GM23248 (cell line): ENCODE measurements around the gene PPP2R5C. TPM values are rescaled to one million over a fixed set of nuclear protein-coding genes. Genes with fewer than 3 reads are reported as not detected.

Experiments used
- DNase-seq: peaks from one replicate; pipeline ENCODE4 v3.0.0-alpha.2; 2015
- H2AFZ ChIP-seq: fragments of 200-600 bp; sonication (generic); 2 replicates; pipeline ENCODE4 v1.6.1; 2016; ENCODE audit warnings: antibody characterized with exemption
- H3F3A ChIP-seq: fragments of 200-600 bp; sonication (generic); 2 replicates; pipeline ENCODE4 v1.6.1; 2016; ENCODE audit warnings: mild to moderate bottlenecking, antibody characterized with exemption, mixed run types; ENCODE audit not compliant: insufficient read depth
- H3K27ac ChIP-seq: fragments of 200-600 bp; sonication (generic); 2 replicates; pipeline ENCODE4 v1.5.1; 2016; ENCODE audit warnings: mild to moderate bottlenecking
- H3K27me3 ChIP-seq: fragments of 200-600 bp; sonication (generic); replicated peaks from 2 replicates; pipeline ENCODE4 v1.6.1; 2016; ENCODE audit warnings: mild to moderate bottlenecking; ENCODE audit not compliant: insufficient read depth
- H3K36me3 ChIP-seq: fragments of 200-600 bp; sonication (generic); 2 replicates; pipeline ENCODE4 v1.6.1; 2016; ENCODE audit warnings: low read depth, mild to moderate bottlenecking
- H3K4me1 ChIP-seq: fragments of 200-600 bp; sonication (generic); 2 replicates; pipeline ENCODE4 v1.6.1; 2016; ENCODE audit warnings: mild to moderate bottlenecking; ENCODE audit not compliant: insufficient read depth
- H3K4me2 ChIP-seq: fragments of 200-600 bp; sonication (generic); one replicate; pipeline ENCODE4 v1.6.1; 2016; ENCODE audit warnings: mild to moderate bottlenecking; ENCODE audit not compliant: unreplicated experiment
- H3K4me3 ChIP-seq: fragments of 200-600 bp; sonication (generic); 2 replicates; pipeline ENCODE4 v1.5.1; 2016; ENCODE audit warnings: mild to moderate bottlenecking
- H3K79me2 ChIP-seq: fragments of 200-600 bp; sonication (generic); 2 replicates; pipeline ENCODE4 v1.6.1; 2016; ENCODE audit warnings: mild to moderate bottlenecking; ENCODE audit not compliant: insufficient read depth
- H3K9ac ChIP-seq: fragments of 200-600 bp; sonication (generic); 2 replicates; pipeline ENCODE4 v1.6.1; 2016; ENCODE audit warnings: mild to moderate bottlenecking
- H3K9me2 ChIP-seq: fragments of 200-600 bp; sonication (generic); 2 replicates; pipeline ENCODE4 v1.6.1; 2016; ENCODE audit warnings: mixed run types, mild to moderate bottlenecking, moderate library complexity; ENCODE audit not compliant: insufficient read depth
- H3K9me3 ChIP-seq: fragments of 200-600 bp; sonication (generic); one replicate; pipeline ENCODE4 v1.6.1; 2017; ENCODE audit warnings: low read depth
- H4K20me1 ChIP-seq: fragments of 200-600 bp; sonication (generic); 2 replicates; pipeline ENCODE4 v1.6.0; 2016; ENCODE audit not compliant: insufficient read depth
- EZH2 ChIP-seq: fragments of 200-600 bp; sonication (generic); IDR thresholded peaks from 2 replicates; pipeline ENCODE4 v1.6.1; 2018; ENCODE audit warnings: antibody characterized with exemption, mild to moderate bottlenecking; ENCODE audit not compliant: insufficient read depth, poor library complexity, severe bottlenecking
- EZH2phosphoT487 ChIP-seq: fragments of 200-600 bp; sonication (generic); IDR thresholded peaks from 2 replicates; pipeline ENCODE4 v1.6.1; 2018; ENCODE audit warnings: antibody characterized with exemption, moderate library complexity, mild to moderate bottlenecking, low read depth; ENCODE audit not compliant: insufficient read depth
- WGBS, 2 experiments: methylation state at CpG; one replicate each; pipeline ENCODE4 v1.1.6; 2015 to 2017; ENCODE audit warnings: low lambda C conversion rate in 2 of 2, low coverage in 1 of 2; ENCODE audit errors: missing lambda C conversion rate in 2 of 2; 5-methylcytosine and 5-hydroxymethylcytosine counted together
- in situ Hi-C: fragments of 300-500 bp; cut with MboI; formaldehyde crosslinking; loops from 2 replicates; pipeline ENCODE4 v1.15.0; 2020
- polyA plus RNA-seq: library from polyadenylated mRNA; unstranded; fragments of >200 nt; fragmentation: Nextera tagmentation; extraction: Ambion mirVana; gene quantifications from 2 replicates; pipeline ENCODE4 v1.2.1, GENCODE V29; 2016
- total RNA-seq: library from RNA; depleted of rRNA; stranded (reverse); fragments of >200 nt; shearing (Covaris generic); gene quantifications from 2 replicates; pipeline ENCODE4 v1.2.3, GENCODE V29; 2014

The PPP2R5C gene
- total and polyA plus RNA-seq, 2 experiments from 2014 or later: 76.3 to 77.9 TPM

GRCh38 chr14:101918065-101918989, 156.8 kb downstream of the PPP2R5C start:
- H3K79me2 ChIP-seq: no peaks in the 10 kb centered on the region
- 64 to 66% methylated on average over 14 to 22 of the region's 22 CpGs for WGBS, 2 experiments
- no peak overlapping the region for H3K27ac ChIP-seq
- H3K9ac ChIP-seq: no peak overlapping the region
- no peaks in the 10 kb centered on the region for H3K27me3 ChIP-seq
- H3K4me2 ChIP-seq: no peak overlapping the region
- in situ Hi-C loops: no loop called here
- DNase-seq: no peak
- no peaks in the 10 kb centered on the region for H3K9me3 ChIP-seq
- H3K4me3 ChIP-seq: no peak overlapping the region
- no peaks in the 10 kb centered on the region; the same call in 1 of the 2 replicates for H3F3A ChIP-seq
- H3K9me2 ChIP-seq: no peaks in the 10 kb centered on the region
- H3K36me3 ChIP-seq: peaks cover 11% of the 10 kb centered on the region; the same call in 1 of the 2 replicates
- no peak overlapping the region for H2AFZ ChIP-seq
- TF ChIP-seq EZH2phosphoT487: no peak
- TF ChIP-seq EZH2: no peak
- H3K4me1 ChIP-seq: no peaks in the 10 kb centered on the region
- H4K20me1 ChIP-seq: no peaks in the 10 kb centered on the region

GRCh38 chr14:101920271-101920670, 158.8 kb downstream of the PPP2R5C start:
- WGBS, 2 experiments: 77 to 78% methylated on average over 4 of the region's 4 CpGs

GRCh38 chr14:101922866-101923265, 161.4 kb downstream of the PPP2R5C start:
- Histone ChIP-seq H3K4me2 (no peak overlapping the region), H3K9ac (no peak overlapping the region), H3K9me2 (no peaks in the 10 kb centered on the region), H3K9me3 (no peaks in the 10 kb centered on the region), H3K36me3 (no peaks in the 10 kb centered on the region; the same call in 1 of the 2 replicates), H4K20me1 (no peaks in the 10 kb centered on the region), H2AFZ (no peak overlapping the region), H3K4me1 (peaks cover 12% of the 10 kb centered on the region), H3K4me3 (no peak overlapping the region), H3K27ac (no peak overlapping the region), H3F3A (peaks cover 9% of the 10 kb centered on the region; the same call in 1 of the 2 replicates), H3K27me3 (no peaks in the 10 kb centered on the region), H3K79me2 (no peaks in the 10 kb centered on the region)
- 90% methylated on average over 7 of the region's 7 CpGs for WGBS, 2 experiments
- no peak for DNase-seq
- no peak for TF ChIP-seq EZH2phosphoT487
- in situ Hi-C loops: no loop called here

More at GRCh38 chr14:101920271-101920670, 158.8 kb downstream of the PPP2R5C start:
- no peaks in the 10 kb centered on the region for H3K4me1 ChIP-seq
- DNase-seq: peak; percentile 34
- H4K20me1 ChIP-seq: no peaks in the 10 kb centered on the region
- no peaks in the 10 kb centered on the region; the same call in 1 of the 2 replicates for H3F3A ChIP-seq
- in situ Hi-C loops: no loop called here
- no peaks in the 10 kb centered on the region for H3K27me3 ChIP-seq
- H3K4me3 ChIP-seq: no peak overlapping the region
- H3K36me3 ChIP-seq: no peaks in the 10 kb centered on the region; the same call in 1 of the 2 replicates
- no peak overlapping the region for H3K9ac ChIP-seq
- H3K27ac ChIP-seq: no peak overlapping the region
- no peak overlapping the region for H3K4me2 ChIP-seq
- no peaks in the 10 kb centered on the region for H3K79me2 ChIP-seq
- no peaks in the 10 kb centered on the region for H3K9me2 ChIP-seq
- TF ChIP-seq EZH2 (no peak), EZH2phosphoT487 (no peak)
- H2AFZ ChIP-seq: no peak overlapping the region
- H3K9me3 ChIP-seq: no peaks in the 10 kb centered on the region

- peaks cover 9% of the 10 kb centered on the region for H3F3A ChIP-seq
- H3K4me1 ChIP-seq: peaks cover 17% of the 10 kb centered on the region
- TF ChIP-seq EZH2: no peak
- no peak for TF ChIP-seq EZH2phosphoT487
- no peaks in the 10 kb centered on the region for H3K27me3 ChIP-seq
- no peak overlapping the region for H2AFZ ChIP-seq
- no peak overlapping the region for H3K9ac ChIP-seq
- no peak overlapping the region for H3K4me2 ChIP-seq
- in situ Hi-C loops: no loop called here
- no peak overlapping the region for H3K27ac ChIP-seq
- H3K9me2 ChIP-seq: no peaks in the 10 kb centered on the region
- no peaks in the 10 kb centered on the region for H4K20me1 ChIP-seq
- WGBS, 2 experiments: 93 to 95% methylated on average over 32 to 33 of the region's 33 CpGs
- H3K4me3 ChIP-seq: no peak overlapping the region
- no peaks in the 10 kb centered on the region for H3K9me3 ChIP-seq
- no peaks in the 10 kb centered on the region; the same call in 1 of the 2 replicates for H3K36me3 ChIP-seq
- H3K79me2 ChIP-seq: no peaks in the 10 kb centered on the region
- no peak for DNase-seq
Measured at GRCh38 chr14:101925152-101925551, 163.6 kb downstream of the PPP2R5C start.
